OCI-M2 (cell line): ENCODE data around the gene FAM169A.
"Not testable (repeated sequence)": the region's sequence is repeated elsewhere in the genome, so short reads cannot be mapped to it uniquely, and the experiment has no call there.

ENCODE experiments used
- DNase-seq: peaks from one replicate; lab custom pipeline; 2025; ENCODE audit not compliant: unreplicated experiment; lab: John Stamatoyannopoulos, UW

The FAM169A gene

DNA sequence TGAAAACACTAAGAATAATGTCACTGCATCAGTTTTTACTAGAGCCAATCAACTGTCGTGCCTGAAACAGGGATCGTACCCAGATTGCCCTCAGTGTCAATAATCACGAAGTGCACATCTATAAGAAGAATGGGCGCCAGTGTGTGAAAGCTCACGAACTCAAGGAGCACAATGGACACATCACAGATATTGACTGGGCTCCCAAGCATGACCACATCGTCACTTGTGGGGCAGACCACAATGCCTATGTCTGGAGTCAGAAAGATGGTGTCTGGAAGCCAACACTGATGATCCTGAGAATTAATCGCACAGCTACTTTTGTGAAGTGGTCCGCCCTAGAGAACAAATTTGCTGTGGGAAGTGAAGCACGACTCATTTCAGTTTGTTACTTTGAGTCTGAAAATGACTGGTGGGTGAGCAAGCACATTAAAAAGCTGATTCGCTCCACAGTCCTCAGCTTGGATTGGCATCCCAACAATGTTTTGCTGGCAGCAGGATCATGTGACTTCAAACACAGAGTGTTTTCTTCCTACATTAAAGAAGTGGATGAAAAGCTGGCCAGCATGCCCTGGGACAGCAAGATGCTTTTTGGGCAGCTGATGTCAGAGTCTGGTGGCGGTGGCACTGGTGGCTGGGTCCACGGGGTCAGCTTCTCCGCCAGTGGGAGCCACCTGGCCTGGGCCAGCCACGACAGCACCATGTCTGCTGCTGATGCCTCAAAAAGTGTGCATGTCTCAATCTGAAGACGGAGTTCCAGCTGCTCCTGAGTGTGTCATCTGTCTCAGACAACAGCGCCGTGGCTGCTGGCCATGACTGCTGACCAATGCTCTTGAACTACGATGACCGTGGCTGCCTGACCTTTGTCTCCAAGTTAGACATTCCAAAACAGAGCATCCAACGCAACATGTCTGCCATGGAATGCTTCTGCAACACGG lies 66.9 kb downstream of the FAM169A start:
- DNase-seq, result no peak

DNA sequence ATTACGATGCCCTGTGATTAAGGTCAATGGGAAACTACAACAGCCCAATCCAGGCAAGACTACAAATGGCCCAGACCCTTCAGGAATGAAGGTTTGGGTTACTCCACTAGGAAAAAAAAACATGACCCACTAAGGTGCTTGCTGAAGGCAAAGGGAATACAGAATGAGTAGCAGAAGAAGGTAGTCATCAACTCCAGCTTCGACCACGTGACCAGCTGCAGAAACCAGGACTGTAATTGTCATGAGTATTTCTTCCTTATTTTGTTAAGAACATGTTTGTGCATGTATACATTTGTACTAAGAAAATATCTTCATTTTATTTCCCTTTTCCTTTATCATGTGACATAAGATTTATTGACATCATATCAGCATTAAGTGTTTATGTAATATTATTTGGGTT lies 74.5 kb downstream of the FAM169A start:
- not testable (repeated sequence) for DNase-seq

DNA sequence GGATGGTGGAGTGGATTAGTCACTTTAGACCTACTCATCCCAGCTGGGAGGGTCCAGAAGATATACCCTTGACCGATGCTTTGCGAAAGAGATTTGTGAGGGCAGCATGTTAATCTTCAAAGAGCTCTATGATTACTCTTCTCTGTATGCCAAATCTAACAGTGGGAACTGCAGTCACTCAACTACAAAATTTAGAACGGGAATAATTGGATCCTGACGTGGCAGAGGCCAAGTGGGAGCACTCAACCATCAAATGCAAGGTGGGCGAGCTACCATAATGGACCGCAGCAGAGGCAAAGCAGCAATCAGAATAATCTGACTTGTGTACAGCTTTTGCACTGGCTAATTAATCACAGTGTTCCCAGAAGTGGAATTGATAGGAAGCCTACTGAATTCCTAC lies 78.8 kb downstream of the FAM169A start:
- no peak for DNase-seq

DNA sequence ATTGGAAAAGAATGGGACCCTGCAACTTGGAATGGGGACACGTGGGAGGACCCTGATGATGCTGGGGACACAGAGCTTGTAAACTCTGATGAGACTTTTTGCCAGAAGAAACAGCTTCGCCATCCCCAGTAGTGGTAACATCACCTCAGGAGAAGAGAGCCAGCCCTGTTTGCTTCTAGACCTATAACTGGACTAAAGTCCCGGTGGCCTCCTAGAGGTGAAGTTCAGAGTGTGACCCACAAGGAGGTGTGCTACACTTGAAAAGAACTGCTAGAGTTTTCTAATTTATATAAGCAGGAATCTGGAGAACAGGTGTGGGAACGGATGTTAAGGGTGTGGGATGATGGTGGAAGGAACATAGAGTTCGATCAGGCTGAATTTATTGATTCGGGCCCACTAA lies 79.3 kb downstream of the FAM169A start:
- DNase-seq, result no peak

DNA sequence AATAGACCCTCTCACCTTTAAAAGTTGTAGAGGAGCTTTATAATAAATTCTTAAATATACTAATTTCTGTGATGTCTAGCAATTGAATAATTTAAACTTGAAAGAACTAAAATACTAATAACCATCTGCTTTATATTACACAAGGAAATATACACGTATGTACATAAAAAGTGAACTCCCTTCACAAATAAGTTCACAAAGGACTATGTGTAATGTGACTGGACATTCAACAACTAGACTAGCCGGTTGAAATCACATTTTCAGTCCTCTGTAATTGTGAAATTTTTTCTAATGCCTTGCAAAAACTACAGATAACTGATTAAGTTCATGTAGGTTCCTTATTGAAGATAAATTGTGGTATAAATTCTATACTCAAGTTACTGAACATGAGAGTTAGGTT lies 87.6 kb downstream of the FAM169A start:
- DNase-seq, result no peak

DNA sequence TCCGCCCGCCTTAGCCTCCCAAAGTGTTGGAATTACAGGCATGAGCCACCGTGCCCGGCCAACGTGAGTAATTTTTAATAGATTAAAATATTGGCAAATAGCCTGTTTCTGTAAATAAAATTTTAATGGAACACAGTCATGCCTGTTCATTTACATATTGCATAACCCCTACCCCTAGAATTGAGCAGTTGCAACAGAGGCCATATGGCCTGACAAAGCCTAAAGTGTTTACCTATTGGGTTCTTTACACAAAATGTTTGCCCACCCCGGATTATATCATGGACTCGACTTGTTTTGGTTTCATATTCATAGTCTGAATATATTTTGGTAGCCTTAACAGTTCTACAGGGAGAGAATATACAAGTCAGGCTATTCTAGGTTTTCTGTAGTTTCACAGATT lies 93.8 kb downstream of the FAM169A start:
- DNase-seq, result no peak

DNA sequence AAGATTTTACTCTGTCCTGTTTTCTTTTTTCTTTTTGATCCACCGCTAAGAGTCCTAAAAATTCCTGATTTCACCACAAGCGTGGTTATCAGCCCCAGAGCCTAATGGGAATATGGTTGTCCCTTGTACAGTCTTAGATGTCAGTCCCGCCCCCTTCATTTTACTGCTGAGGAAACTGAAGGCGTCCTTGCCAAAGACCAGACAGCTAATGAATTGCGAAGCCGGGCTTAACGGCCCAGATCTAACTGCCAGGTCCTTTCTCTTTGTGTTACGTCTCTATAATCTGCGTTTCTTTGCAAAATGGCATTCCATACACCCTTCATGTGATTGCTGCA lies 98.6 kb downstream of the FAM169A start:
- no peak for DNase-seq

DNA sequence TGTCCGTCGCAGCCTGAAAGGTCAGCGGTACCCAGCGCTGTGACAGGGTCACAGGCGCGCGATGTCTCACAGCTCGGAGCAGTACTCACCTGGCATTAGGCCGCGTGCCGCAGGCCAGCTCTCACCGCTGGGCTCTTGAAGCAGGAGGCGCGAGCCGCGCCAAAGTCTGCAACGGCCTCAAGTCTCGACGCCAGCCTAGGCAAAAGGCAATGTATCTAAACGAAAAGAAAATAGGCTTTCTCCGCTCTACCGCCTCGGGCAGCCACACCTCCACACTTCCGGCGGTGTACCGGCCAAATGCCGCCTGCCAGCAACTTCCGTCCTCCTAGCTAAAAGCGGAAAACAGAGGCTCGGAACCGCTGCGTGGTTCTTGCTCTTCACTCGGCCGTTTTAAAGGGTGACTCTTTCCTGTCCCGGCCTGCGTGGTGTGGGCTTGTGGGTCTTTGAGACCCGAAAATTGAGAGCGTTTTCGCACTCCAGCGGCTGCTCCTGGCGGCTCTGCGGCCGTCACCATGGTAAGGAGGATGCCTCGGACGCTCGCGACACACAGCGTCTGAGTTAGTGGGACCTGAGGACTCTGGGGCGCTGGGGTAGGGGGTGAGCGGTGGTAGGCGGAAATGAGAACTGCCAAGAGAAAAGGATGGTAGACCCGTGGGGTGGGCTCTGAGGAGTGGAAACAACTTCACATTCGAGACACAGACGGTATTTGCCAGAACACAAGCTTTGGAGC lies 99.2 kb downstream of the FAM169A start, which contains the start of the genes GFM2 and NSA2:
Gene GFM2, minus strand, starts transcription at position 269 of the 730 bp plus-strand sequence. CDS start 3,375 bp downstream, outside the sequence.
Gene NSA2, plus strand, starts transcription at position 401 of the 730 bp plus-strand sequence. Its CDS starts 112 bp downstream, at position 513.
- DNase-seq, result peak; percentile 62

DNA sequence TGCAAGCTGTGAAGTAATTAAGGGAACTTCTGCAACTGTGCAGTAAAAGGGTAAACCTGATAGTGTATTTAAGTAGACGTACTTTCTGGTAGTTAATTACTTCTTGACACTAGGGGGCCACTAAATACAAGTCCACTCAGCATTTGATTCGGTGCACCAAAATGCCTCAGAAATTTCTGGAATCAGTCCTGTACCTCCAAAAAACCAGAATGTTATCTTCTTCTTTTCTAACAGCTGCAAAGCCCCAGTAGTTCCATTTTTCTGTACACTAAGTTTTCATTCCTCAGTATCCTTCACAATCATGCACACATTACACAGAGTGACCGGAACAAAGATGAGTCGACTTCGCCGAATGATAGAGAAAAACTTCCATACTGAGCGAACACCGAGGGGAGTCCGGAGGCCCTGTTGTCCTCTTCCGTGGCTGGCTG lies 99.8 kb downstream of the FAM169A start:
- DNase-seq, result no peak

DNA sequence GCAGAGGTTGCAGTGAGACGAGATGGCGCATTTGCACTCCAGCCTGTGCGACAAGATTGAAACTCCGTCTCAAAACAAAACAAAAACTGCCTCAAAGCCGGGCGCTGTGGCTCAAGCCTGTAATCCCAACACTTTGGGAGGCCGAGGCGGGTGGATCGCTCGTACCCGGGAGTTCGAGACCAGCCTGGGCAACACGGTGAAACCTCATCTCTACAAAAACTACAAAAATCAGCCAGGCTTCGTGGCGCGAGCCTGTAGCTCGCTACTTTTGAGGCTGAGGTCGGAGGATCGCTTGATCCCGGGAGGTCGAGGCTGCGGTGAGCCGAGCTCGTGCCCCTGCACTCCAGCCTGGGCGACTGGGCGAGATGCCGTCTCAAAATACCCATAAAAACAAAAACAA lies 100.3 kb downstream of the FAM169A start:
- no peak for DNase-seq

DNA sequence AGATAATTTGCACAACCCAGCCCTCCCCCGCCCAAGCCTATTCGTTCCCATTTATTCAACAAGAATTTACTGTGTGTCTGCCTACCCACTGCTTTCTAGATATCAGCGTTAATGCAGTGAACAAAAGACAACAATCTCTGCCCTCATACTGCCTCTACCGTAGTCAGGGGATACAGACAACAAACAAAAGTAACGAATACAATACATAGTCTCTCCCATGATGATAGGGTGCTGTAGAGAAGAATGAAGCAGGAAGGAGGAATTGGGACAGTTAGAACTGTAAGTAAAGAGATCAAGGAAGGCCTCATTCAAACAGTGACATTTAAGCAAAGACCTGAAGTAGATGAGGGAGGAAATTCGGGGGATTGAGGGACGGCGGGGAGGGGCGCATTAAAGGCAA lies 101.0 kb downstream of the FAM169A start:
- no peak for DNase-seq

DNA sequence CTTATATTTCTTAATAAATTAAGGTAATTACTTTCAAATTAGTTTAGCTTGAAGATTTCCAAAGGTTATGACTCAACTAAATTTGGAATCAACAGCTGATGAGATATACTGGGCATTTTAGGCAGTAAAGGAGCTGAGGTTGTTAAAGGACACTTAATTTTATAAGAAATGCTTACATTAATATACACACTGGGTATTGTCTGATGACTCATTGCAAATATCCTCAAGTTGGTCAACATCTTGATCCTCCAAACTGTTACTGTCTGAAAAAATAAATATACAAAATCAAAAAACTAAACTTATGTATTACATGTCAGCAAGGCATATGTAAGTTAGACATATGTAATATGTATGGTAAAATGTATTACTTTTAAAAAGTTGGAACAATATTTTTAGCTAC lies 102.7 kb downstream of the FAM169A start:
- no peak for DNase-seq

DNA sequence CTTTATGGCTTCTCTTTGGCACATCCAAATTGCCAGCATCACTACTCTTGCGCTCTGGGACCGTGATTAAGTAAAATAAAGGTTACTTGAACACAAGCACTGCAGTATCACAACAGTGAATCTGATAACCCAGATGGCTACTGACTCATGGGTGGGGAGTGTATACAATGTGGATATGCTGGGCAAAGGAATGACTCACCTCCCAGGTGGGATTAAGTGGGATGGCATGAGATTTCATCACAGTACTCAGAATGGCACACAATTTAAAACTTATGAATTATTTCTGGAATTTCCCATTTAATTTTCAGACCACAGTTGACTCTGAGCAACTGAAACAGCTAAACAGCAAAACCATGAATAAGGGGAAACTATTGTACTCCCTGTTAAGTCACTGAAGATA lies 103.6 kb downstream of the FAM169A start:
- no peak for DNase-seq

DNA sequence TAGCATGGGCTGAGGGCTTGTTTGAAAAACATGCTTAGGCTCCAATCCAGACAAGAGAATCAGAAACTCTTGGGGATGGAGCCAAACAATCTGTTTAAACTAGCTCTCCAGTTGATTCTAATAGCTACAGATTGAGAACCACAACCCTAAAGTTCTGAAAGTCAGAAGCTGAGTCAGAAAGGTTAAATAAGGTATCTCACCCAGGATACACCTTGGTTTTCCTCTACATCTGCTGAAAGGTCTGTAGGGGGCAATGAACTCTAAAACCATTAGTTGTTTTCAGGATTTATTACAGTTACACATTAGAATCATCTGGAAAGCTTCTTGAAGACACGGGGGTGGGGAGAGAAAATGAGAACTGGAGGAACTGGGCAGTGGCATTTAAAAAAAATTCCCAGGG lies 104.9 kb downstream of the FAM169A start:
- DNase-seq, result no peak

DNA sequence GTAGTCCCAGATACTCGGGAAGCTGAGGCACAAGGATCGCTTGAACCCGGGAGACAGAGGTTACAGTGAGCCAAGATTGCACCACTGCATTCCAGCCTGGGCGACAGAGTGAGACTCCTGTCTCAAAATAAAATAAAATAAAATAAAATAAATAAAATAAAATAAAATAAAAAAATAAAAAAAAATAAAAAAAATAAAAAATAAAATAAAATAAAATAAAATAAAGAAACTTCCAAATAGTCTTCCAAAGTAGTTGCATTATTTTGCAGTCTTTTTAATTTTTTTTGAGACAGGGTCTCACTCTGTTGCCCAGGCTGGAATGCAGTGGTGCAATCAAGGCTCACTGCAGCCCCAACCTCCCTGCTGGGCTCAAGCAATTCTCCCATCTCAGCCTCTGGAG lies 117.4 kb downstream of the FAM169A start:
- not testable (repeated sequence) for DNase-seq

DNA sequence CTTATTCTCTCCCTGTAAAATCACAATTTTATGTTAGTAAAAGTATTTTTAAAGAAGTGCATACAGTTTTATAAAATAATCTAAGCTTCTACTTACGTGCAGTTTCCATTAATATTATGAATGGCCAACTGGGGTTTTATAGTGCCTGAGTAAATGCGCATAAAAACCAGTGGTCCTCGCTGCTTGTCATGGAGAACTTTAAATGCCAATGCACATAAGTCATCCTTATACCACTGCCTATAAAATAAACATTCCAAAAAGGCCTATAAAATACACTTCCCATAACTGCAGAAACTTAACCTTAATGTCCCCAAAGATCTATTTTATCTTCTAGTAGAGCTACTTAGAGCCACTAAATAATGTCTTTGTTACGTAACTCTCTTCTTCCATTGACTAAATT lies 127.8 kb downstream of the FAM169A start:
- no peak for DNase-seq

DNA sequence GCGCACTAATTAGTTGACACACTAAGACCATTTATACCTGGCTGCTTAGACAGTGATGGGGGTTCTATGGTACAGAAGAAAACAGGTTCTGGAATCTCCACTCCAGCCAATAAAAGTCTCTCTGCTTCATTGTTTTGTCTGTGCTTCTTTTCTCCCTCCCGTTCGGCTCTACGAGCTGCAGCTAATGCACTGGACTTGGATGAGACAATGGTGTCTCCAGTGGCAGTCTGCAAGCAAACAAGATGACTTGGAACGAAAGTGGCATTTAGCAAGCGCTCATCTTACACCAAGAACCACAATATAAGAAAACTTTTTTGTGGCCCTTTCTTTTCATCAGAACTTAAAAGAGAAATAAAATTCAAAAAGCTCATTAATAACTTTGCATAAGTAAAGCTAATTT lies 129.4 kb downstream of the FAM169A start:
- DNase-seq, result no peak
